ENCODE data around the gene FGB.

DNA sequence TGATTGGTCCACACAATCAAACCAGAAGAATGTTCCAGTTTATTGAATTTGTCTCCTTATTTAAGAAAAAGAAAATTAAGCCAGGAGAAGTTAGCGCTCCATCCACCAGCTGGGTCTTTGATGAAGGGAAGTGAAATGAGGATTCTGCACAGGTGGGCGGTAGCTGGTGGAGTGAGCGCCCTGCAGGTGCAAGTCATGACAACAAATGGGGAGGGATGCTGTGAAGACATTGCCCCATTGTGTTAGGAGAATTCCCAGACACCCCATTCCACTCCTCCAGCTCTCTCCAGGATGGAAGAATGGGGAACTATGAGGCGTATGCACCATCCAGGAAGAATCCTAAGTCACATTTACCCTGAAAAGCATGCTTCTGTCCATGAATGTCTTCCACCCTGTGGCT, 35.5 kb upstream of the FGB start:
- TF ChIP-seq, protein P1, sequence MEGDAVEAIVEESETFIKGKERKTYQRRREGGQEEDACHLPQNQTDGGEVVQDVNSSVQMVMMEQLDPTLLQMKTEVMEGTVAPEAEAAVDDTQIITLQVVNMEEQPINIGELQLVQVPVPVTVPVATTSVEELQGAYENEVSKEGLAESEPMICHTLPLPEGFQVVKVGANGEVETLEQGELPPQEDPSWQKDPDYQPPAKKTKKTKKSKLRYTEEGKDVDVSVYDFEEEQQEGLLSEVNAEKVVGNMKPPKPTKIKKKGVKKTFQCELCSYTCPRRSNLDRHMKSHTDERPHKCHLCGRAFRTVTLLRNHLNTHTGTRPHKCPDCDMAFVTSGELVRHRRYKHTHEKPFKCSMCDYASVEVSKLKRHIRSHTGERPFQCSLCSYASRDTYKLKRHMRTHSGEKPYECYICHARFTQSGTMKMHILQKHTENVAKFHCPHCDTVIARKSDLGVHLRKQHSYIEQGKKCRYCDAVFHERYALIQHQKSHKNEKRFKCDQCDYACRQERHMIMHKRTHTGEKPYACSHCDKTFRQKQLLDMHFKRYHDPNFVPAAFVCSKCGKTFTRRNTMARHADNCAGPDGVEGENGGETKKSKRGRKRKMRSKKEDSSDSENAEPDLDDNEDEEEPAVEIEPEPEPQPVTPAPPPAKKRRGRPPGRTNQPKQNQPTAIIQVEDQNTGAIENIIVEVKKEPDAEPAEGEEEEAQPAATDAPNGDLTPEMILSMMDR (IDR thresholded peaks at IDR 0.05): no peak
- no peak for TF ChIP-seq POLR2AphosphoS5 (IDR thresholded peaks at IDR 0.05)

Data from breast epithelium (tissue), 3 donors.